Keratinocyte (primary cell): ENCODE measurements around the gene ZBTB1. TPM values are rescaled to one million over a fixed set of nuclear protein-coding genes. Genes with fewer than 3 reads are reported as not detected.
A peak's percentile ranks its signal among the peaks of the same experiment; 100 is the strongest.

Experiments used
- DNase-seq: peaks from one replicate; pipeline ENCODE4 v3.0.0-alpha.2; 2011; ENCODE audit warnings: low read depth, missing footprints, low spot score
- FAIRE-seq: peaks from 2 replicates; lab custom pipeline; 2011; peaks lifted over from hg19 to GRCh38; lab: Jason Lieb, UNC
- H2AFZ ChIP-seq: 2 replicates; pipeline ENCODE4 v1.6.0; 2012; ENCODE audit warnings: low read length, control low read depth, inconsistent platforms; ENCODE audit not compliant: control insufficient read depth
- H3K27ac ChIP-seq: 2 replicates; pipeline ENCODE4 v1.5.1; 2011; ENCODE audit warnings: low read length; ENCODE audit not compliant: control insufficient read depth, insufficient read depth
- H3K27me3 ChIP-seq: 3 replicates; pipeline ENCODE4 v1.6.0; 2011; ENCODE audit warnings: low read length; ENCODE audit not compliant: control insufficient read depth, insufficient read depth; ENCODE audit errors: extremely low read depth
- H3K36me3 ChIP-seq, 2 experiments: 2 replicates in 1 of 2; 3 replicates in 1 of 2; pipeline ENCODE4 v1.5.1; 2011; ENCODE audit warnings: low read length in 2 of 2, mild to moderate bottlenecking in 1 of 2; ENCODE audit not compliant: control insufficient read depth in 2 of 2, insufficient read depth in 2 of 2; ENCODE audit errors: extremely low read depth in 1 of 2
- H3K4me1 ChIP-seq: 3 replicates; pipeline ENCODE4 v1.5.1; 2011; ENCODE audit warnings: low read length; ENCODE audit not compliant: control insufficient read depth, insufficient read depth; ENCODE audit errors: extremely low read depth
- H3K4me2 ChIP-seq: 3 replicates; pipeline ENCODE4 v1.6.0; 2011; ENCODE audit warnings: low read depth, low read length; ENCODE audit not compliant: control insufficient read depth, insufficient read depth; ENCODE audit errors: extremely low read depth
- H3K4me3 ChIP-seq, 3 experiments: fragments of 200-600 bp in 1 of 3; sonication (generic) in 1 of 3; 2 replicates in 2 of 3; 3 replicates in 1 of 3; pipeline ENCODE4 v1.5.1; 2011 to 2016; ENCODE audit warnings: low read length in 3 of 3, mild to moderate bottlenecking in 3 of 3, control low read depth in 2 of 3, inconsistent platforms in 1 of 3, low read depth in 1 of 3, mixed read lengths in 1 of 3, mixed run types in 1 of 3, moderate library complexity in 1 of 3; ENCODE audit not compliant: control insufficient read depth in 2 of 3, insufficient read depth in 2 of 3; ENCODE audit errors: extremely low read depth in 1 of 3
- H3K79me2 ChIP-seq: 2 replicates; pipeline ENCODE4 v1.6.0; 2012; ENCODE audit warnings: low read length; ENCODE audit not compliant: control insufficient read depth, insufficient read depth
- H3K9ac ChIP-seq: 3 replicates; pipeline ENCODE4 v1.6.0; 2011; ENCODE audit warnings: low read length; ENCODE audit not compliant: control insufficient read depth, insufficient read depth; ENCODE audit errors: extremely low read depth
- H3K9me1 ChIP-seq: 3 replicates; pipeline ENCODE4 v1.6.0; 2011; ENCODE audit warnings: low read length; ENCODE audit not compliant: control insufficient read depth, insufficient read depth; ENCODE audit errors: extremely low read depth
- H3K9me3 ChIP-seq: 2 replicates; pipeline ENCODE4 v1.5.1; 2012; ENCODE audit warnings: low read depth, low read length; ENCODE audit not compliant: control insufficient read depth
- H4K20me1 ChIP-seq: 3 replicates; pipeline ENCODE4 v1.6.0; 2011; ENCODE audit warnings: low read length; ENCODE audit not compliant: control insufficient read depth, insufficient read depth; ENCODE audit errors: extremely low read depth
- CTCF ChIP-seq, 3 experiments: IDR thresholded peaks in 1 of 3; conservative IDR thresholded peaks in 1 of 3; optimal IDR thresholded peaks in 1 of 3; 2 replicates in 2 of 3; 3 replicates in 1 of 3; pipeline versions ENCODE3 to v1.5.1; 2011; ENCODE audit warnings: low read length in 3 of 3, mild to moderate bottlenecking in 3 of 3, moderate library complexity in 2 of 3, control low read depth in 1 of 3, inconsistent platforms in 1 of 3; ENCODE audit not compliant: insufficient read depth in 2 of 3; ENCODE audit errors: extremely low read depth in 1 of 3
- EZH2 ChIP-seq: IDR thresholded peaks from one replicate; pipeline ENCODE4 v1.6.1; 2012; ENCODE audit warnings: inconsistent platforms, mild to moderate bottlenecking, low read length, moderate library complexity
- dilution Hi-C: fragments of 300-500 bp; cut with MboI; formaldehyde crosslinking; loops from one replicate; pipeline ENCODE4 v1.7.0; 2020; ENCODE audit warnings: low sequenced_read_pairs; ENCODE audit not compliant: extremely low pct_ligation_motif_present
- polyA plus RNA-seq, 5 experiments: library from polyadenylated mRNA; depleted of rRNA in 3 of 5; stranded (reverse) in 3 of 5; stranded (forward) in 1 of 5; unstranded in 1 of 5; fragments of >200 nt; gene quantifications; 1 replicate in 1 of 5; 2 replicates in 3 of 5; 3 replicates in 1 of 5; pipeline versions ENCODE4 v1.2.1 to v1.2.3, GENCODE V29; 2011 to 2012; ENCODE audit warnings: missing spikeins in 2 of 5, low read depth in 1 of 5, low replicate concordance in 1 of 5

The ZBTB1 gene
- polyA plus RNA-seq, 1 donor (not counting 4 experiments of a cell fraction or from before 2014, with no cell fraction given): 40.7 TPM

DNA sequence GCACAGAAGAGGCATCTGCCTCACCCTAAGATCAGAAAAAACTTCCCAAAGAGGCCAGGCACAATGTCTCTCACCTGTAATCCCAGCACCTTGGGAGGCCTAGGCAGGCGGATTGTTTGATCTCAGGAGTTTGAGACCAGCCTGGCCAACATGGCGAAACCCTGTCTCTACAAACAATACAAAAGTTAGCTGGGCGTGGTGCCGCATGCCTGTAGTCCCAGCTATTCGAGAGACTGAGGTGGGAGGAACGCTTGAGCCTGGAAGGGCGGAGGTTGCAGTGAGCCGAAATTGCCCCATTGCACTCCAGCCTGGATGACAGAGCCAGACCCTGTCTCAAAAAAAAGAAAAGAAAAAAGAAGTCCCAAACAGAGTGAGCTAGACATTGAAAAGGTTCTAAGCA, 4.5 kb downstream of the ZBTB1 start:
- no peak overlapping the region for H3K4me3 ChIP-seq
- FAIRE-seq: no peak
- H3K36me3 ChIP-seq: peaks cover 0 to 3% of the 10 kb centered on the region in 2 experiments
- no peaks in the 10 kb centered on the region for H3K27me3 ChIP-seq
- peaks cover 50% of the 10 kb centered on the region for H3K4me1 ChIP-seq
- peak overlapping the region; percentile 22 for H3K9ac ChIP-seq
- no peak for DNase-seq
- peaks cover 17% of the 10 kb centered on the region for H4K20me1 ChIP-seq
- no peaks in the 10 kb centered on the region for H3K9me3 ChIP-seq
- peaks cover 88% of the 10 kb centered on the region for H3K79me2 ChIP-seq
- no peak overlapping the region for H3K27ac ChIP-seq
- dilution Hi-C loops: no loop called here
- peak overlapping the region; percentile 46 for H3K4me2 ChIP-seq
- peaks cover 3% of the 10 kb centered on the region for H3K9me1 ChIP-seq
- no peak for TF ChIP-seq CTCF (optimal IDR thresholded peaks at IDR 0.05 in 1 of 3, IDR thresholded peaks at IDR 0.05 in 1 of 3, conservative IDR thresholded peaks at IDR 0.05 in 1 of 3; ENCODE audit: extremely low read depth in 1 of 3, insufficient read depth in 2 of 3, low read length in 3 of 3)
- TF ChIP-seq EZH2: no peak
- H2AFZ ChIP-seq: no peak overlapping the region

DNA sequence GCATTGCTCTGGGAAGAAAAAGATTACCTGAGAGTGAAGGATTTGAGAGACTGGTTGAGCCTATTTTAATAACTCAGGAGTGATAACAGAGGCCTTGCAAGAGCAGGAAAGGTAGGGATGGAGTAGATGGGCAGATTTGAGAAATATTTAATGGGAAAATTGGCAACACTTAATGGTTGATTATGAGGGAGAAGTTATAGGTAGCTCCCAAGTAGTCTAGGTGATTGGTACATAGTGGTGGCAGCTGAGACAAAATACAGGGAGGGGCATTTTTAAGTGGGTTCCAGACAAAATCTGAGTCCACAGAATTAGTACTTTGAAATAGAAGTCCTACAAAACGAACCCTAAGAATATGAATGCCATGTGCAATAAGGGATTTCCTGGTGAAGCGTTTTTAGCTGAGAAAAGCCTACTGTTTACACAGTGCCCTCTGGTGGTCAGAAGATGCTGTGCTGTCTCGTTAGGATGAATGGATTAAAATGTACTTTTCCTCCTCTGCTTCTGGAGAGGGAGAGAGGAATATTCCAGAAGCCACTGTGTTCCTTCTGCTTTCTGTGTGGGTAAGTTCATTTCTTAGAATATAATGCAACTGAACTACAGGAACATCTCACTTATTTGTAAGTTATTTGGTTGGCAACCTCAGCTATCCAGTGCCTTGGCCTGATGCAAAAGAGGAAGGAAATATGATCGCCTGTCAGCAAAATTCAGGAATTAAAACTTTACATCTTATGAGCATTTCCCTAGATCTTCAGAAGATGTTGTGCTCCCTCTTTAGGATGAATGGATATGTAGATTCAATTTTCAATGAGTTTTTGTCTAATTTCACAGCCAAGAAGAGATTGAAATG, 6.5 kb downstream of the ZBTB1 start:
- peak; percentile 84 for FAIRE-seq
- H3K4me1 ChIP-seq: peaks cover 46% of the 10 kb centered on the region

More for the DNA sequence above, 6.5 kb downstream of the ZBTB1 start:
- peak overlapping the region; percentile 59 for H3K27ac ChIP-seq
- no peak for TF ChIP-seq EZH2
- peak; percentile 76 to 96 (median 77) for TF ChIP-seq CTCF (optimal IDR thresholded peaks at IDR 0.05 in 1 of 3, IDR thresholded peaks at IDR 0.05 in 1 of 3, conservative IDR thresholded peaks at IDR 0.05 in 1 of 3; ENCODE audit: extremely low read depth in 1 of 3, insufficient read depth in 2 of 3, low read length in 3 of 3)
- no peaks in the 10 kb centered on the region for H3K27me3 ChIP-seq
- H2AFZ ChIP-seq: no peak overlapping the region
- peaks cover 3% of the 10 kb centered on the region for H3K9me1 ChIP-seq
- no peak overlapping the region for H3K4me3 ChIP-seq
- no peaks in the 10 kb centered on the region for H3K9me3 ChIP-seq
- no peak overlapping the region for H3K9ac ChIP-seq
- peaks cover 0 to 3% of the 10 kb centered on the region in 2 experiments for H3K36me3 ChIP-seq
- peak overlapping the region; percentile 43 for H3K4me2 ChIP-seq
- H4K20me1 ChIP-seq: peaks cover 17% of the 10 kb centered on the region
- DNase-seq: no peak
- peaks cover 92% of the 10 kb centered on the region for H3K79me2 ChIP-seq
- dilution Hi-C loops: no loop called here
